GM19324 (cell line): ENCODE measurements around the gene GDI1.
"Not testable (repeated sequence)": the region's sequence is repeated elsewhere in the genome, so short reads cannot be mapped to it uniquely, and the experiment has no call there.

Source experiments
- ATAC-seq: cut with Tn5 transposase; IDR thresholded peaks from one replicate; pipeline ENCODE4 v1.9.1; 2021; ENCODE audit warnings: mild to moderate bottlenecking, moderate library complexity; ENCODE audit not compliant: unreplicated experiment, low FRiP score

The GDI1 gene

DNA sequence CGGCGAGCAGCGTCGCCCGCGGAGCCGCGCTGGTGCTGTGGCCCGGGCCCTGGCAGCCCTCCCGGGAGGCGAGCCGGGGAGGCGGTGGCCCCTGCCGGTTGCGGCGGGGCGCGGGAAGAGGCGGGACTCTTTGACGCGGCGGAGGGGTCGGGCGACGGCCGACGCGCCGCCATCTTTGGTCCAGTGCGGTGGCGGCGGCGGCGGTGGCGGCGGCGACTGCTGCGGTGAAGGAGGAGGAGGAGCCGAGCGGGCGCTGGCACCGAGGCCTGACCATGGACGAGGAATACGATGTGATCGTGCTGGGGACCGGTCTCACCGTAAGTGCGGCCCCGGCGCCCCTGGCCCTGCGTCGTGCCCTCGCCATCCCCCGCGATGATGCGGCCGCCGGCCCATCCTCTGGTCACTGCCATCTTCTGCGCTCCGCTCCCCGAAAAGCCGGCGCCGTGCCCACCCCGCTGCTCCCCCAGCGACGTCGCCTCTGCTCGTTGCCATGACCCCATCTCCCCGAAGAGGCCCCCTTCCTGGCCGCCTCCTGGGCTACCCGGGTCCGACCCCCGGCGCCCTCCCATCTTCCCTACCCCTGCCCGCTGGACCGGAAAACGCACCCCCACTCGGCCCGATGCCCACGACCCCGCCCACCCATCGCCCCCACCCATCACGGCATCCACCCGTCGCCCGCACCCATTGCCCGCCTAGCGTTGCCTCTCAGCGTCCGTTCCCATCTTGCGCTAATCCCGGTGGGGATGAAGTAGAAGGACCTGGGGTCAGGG is at the start of gene GDI1:
Gene GDI1, plus strand, starts transcription at position 172 of the 770 bp plus-strand sequence. Its CDS starts 101 bp downstream, at position 273.
- ATAC-seq = peak; percentile 40

- ATAC-seq = not testable (repeated sequence)
Observed at GRCh38 chrX:154388094-154388493, 48.9 kb upstream of the GDI1 start.

DNA sequence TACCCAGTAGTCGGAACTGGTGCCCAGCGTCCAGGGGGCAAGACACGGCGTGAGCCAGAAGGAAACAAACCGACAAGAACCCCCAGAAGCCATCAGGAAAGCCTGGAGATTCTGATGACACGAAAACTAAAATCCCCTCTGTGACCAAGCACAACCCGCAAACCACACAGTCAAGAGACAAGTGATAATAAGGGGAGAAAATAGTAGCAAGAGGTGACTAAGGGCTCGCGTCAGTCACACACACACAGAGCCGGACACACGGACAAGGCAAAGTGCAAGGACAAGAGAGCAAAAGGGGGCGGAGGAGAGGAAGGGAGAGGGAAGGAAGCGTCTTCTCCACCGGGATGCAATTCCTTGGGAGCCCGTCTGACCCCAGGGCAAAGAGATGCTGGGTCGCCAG is 48.3 kb upstream of the GDI1 start:
- not testable (repeated sequence) for ATAC-seq

DNA sequence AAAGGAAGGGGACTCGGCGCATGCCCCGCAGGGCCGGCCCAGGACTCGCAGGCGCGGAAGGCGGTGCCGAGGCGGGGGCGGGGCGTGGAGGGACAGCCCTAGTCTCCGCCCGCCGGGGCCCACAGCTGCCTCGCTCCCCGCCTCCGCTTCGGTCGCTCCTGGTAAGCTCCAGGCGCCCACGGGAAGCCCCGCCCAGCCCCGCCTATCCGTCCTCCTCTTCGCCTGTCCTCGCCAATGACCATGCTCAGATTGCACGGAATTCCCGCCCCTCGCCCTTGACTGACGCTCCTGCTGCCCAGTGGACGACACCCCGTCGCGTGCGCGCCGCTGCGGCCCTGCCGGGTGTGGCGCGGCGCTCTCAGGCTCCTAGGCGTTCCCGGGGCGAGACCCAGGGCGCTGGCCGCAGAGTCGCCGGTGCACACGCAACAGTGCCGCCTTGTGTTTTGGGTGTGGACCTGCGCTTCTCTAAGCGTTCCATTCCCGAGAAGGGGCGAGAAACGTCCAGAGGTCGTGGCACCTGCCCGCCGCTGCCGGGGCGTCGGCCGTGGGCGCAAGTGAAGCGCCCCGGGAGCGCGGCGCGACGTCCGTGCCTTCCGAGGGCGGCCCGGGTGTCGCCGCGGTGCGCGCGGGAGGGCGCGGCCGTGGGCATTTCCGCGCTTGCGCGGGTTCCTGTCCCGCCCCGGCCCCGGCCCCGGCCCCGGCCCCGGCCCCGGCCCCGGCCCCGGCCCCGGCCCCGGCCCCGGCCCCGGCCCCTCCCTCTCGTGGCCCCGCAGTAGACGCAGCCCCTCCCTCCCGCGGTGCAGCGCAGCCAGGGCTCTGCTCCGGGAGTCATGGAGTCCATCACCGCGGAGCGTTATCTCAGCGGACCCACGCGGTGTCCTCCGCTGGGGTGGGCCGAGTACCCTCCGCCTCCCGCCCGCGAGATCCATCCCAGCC is 46.9 kb upstream of the GDI1 start:
- ATAC-seq = peak; percentile 69

DNA sequence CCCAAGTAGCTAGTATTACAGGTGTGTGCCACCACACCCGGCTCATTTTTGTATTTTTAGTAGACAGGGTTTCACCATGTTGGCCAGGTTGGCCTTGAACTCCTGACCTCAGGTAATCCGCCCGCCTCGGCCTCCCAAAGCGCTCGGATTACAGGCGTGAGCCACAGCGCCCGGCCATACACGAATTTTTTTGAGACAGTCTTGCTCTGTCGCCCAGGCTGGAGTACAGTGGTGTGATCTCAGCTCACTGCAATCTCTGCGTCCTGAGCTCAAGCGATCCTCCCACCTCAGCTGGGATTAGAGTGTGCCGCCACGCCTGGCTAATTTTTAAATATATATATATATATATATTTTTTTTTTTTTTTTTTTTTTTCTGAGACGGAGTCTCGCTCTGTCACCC is 40.6 kb upstream of the GDI1 start:
- not testable (repeated sequence) for ATAC-seq

DNA sequence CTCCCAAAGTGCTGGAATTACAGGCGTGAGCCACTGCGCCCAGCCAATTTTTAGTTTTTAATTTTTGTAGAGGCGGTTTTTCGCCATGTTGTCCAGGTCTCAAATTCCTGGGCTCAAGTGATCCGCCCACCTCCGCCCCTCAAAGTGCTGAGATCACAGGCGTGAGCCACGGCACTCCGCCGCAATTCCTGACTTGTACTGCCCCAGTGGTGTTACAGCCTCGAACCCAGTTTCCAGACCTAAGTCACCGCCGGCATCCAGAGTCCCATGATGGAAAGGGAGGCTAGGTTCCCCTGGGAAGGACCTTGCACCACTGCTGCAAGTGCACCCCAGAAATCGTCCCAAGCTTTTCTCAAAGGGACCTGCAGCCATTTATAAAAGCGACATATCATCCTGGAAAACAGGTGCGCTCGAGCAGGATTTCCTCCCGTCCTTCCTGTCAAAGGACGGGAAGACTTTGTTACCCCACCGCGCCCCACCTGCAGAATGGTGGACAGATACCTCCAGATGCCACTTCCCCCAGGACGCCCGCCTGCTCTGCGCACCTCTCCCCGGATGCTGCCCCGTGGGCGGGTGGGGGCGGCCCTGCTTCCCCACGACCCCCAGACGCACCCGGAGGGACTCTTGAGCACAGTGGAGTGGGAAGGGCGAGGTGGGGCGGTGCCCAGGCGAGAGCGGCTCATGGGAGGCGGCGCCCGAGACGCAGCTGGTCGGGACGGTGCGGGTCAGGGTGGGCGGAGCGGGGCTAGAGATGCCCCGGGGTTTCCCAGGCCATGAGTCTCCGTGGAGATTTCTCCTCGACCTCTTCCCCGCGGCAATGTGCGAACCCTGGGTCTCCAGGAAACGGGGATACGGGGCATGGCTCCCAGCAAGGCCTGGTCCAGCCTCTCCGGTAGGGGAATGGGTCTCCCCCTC is 39.7 kb upstream of the GDI1 start:
- peak; percentile 47 for ATAC-seq

DNA sequence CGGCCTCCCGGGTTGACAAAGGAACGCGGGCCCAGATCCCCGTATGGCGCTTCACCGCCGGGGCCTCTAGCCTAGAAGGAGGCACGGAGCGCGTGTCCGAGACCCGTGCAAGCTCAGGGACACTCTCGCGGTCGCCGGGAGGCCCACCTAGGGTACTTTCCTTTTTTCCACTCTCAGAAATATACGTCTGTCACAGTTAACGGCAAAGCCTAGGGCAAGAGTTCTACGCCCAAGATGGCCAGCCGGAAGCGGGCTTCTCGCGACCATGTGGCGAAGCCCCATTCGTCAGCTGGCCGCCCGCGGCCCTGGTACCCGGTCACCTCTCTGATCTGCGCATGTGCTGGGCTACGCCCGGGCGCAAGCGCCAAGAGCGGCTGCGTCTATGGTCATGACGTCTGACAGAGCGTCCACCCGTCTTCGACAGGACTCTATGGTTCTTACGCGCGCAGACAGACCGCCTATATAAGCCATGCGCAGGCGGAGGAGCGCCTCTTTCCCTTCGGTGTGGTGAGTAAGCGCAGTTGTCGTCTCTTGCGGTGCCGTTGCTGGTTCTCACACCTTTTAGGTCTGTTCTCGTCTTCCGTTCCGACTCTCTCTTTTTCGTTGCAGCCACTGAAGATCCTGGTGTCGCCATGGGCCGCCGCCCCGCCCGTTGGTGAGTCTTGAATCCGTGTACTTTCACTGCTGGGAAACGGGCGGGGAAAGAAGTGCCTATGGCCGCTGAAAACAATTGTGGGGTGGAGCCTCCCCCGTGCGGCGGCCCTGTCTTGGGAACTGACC is 38.9 kb upstream of the GDI1 start, which contains the start of gene RPL10:
Gene RPL10, plus strand, starts transcription at position 490 of the 780 bp plus-strand sequence. Its CDS starts 143 bp downstream, at position 633.
- peak; percentile 85 for ATAC-seq

DNA sequence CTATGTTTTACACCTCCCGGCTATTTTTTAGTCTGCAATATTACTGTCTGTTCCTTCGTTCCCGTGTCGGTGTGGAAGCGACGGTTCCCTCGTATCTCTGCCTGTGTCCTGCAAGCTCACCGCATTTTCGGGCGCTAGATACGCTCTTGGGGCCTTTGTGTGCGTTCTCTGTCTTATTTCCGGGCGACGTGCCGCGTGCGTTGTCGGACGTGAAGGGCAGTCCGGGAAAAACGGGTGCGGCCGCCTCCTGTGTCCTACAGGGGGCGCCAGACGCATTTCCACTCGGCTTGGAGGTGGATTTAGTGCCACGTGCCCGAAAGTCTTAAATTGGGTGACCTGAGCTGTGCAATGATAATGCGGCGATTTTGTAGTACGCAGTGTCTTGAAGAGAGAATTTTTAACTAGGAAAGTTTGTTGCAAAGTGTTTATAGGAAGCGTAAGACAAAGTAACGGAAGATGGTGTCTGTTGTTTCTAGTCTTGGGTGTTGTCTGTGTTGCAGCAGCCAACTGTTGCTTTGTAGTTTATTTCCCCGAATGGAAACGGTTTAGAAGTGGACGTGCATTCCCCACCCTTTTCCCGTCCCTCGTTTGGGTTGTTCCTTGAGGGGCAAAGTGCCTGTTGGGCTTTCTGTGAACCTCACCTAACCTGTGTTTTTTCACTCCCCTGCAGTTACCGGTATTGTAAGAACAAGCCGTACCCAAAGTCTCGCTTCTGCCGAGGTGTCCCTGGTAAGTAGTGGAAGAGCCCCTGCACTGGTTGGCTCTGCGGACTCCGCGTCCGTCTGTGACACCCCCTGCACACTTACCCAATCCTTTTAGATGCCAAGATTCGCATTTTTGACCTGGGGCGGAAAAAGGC is 38.1 kb upstream of the GDI1 start:
- no peak for ATAC-seq

DNA sequence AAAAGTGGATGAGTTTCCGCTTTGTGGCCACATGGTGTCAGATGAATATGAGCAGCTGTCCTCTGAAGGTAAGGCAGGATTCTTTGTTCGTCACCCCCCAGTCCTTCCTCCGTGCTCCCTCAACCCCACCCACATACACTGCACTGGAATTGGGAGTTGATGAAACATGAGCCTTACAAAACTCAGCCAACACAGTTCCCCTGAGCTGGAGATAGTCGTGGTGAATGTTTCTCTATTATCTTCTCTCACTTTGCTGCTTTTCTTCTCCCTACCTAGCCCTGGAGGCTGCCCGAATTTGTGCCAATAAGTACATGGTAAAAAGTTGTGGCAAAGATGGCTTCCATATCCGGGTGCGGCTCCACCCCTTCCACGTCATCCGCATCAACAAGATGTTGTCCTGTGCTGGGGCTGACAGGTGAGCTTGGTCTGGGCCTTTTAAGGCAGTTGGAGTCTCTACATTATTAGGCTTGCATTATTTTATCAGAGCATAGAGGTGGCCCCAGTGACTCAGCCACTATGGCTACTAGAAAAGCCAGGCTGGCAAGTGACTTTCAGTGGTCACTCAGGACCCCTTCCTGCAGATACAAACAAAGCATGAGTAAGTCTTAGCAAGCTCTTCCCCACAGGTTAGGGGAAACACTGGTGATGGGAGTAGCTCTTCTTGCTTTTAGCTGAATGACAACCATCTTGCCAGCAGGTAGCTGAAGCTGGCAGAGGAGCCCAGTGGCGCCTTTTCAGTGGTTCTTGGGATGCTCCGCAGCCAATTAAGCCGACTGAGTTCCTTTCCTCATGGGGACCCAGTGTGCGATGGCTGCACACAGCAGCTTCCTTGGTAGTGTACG is 37.2 kb upstream of the GDI1 start:
- ATAC-seq = no peak

DNA sequence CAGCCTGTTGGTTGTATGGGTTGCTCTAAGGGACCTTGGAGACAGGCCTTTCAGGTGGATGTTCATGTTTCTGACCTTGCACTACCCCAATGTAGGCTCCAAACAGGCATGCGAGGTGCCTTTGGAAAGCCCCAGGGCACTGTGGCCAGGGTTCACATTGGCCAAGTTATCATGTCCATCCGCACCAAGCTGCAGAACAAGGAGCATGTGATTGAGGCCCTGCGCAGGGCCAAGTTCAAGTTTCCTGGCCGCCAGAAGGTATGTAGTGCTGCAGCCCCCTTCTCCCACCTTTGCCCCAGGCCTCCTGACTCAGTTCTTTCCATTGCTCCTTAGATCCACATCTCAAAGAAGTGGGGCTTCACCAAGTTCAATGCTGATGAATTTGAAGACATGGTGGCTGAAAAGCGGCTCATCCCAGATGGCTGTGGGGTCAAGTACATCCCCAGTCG is 36.6 kb upstream of the GDI1 start:
- not testable (repeated sequence) for ATAC-seq

DNA sequence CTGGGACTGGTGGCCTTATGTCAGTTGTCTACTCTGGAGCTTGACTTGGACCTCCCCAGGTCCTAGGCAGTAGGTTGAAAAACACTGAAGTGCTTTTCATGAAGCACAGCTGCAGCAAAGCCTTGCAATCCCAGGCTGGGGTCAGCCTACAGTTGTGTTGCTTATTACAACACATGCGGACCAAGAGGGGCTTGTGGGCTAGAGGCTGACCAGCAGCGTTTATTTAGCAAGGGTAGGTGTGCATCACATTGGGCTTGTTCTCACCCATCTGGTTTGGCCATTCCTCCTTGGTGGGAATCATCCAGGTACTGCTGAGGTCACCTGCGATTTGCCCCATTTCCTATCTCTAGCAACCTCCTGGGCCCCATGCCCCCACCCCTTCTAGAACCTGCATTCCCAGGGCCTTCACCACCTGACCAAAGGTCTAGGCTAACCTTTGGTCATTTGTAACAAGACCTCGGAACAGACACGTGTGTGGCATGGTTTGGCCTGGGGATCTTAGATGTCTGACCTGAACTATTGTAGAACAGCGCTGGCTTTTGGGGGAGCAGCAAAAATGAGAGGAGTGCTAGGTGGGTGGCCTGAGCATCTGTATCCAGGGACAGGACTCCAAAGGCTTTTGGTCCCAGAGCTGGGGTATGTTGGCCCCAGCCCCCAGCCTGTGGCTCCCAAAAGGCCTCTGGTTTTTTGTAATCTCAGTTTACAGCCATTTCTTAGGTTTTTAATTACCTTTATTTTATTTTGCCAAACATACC is 35.7 kb upstream of the GDI1 start:
- no peak for ATAC-seq

GRCh38 chrX:154401918-154402621 is 34.9 kb upstream of the GDI1 start:
- ATAC-seq = no peak

DNA sequence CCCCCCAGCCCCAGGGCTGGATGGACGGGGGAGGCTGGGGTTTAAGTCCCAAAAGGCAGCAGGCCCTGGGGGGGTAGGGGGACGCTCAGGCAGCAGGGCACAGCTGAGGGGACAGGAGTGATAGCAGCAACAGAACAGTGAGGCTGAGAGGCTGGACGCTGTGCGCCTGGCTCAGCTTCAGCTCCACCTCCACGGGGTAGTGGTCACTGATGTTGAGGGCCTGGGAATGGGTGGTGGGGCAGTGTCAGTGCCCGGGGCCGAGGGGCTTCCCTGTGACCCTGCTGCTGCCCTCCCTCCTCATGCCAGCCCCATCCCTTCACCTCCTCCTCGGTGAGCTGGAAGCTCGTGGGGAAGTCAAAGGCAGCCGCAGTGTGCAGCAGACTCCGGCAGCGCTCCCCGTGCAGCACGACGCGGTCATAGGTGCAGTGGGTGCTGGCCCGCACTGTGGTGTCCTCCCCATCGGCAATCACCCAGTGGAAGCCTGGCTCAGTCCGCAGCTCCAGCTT is 34.3 kb upstream of the GDI1 start:
- no peak for ATAC-seq

- no peak for ATAC-seq
Observed at GRCh38 chrX:154403192-154403591, 33.8 kb upstream of the GDI1 start.

- no peak for ATAC-seq
Observed at GRCh38 chrX:154403858-154404257, 33.1 kb upstream of the GDI1 start.

GRCh38 chrX:154404625-154405192 is 32.2 kb upstream of the GDI1 start:
- no peak for ATAC-seq
